ENCODE data around the gene C4orf50. TPM values are rescaled to one million over a fixed set of nuclear protein-coding genes. Genes with fewer than 3 reads are reported as not detected.

Gene C4orf50
- total RNA-seq, 4 donors from 2014 or later = 0.04 to 0.19 (median 0.04) TPM; not detected in 1

DNA sequence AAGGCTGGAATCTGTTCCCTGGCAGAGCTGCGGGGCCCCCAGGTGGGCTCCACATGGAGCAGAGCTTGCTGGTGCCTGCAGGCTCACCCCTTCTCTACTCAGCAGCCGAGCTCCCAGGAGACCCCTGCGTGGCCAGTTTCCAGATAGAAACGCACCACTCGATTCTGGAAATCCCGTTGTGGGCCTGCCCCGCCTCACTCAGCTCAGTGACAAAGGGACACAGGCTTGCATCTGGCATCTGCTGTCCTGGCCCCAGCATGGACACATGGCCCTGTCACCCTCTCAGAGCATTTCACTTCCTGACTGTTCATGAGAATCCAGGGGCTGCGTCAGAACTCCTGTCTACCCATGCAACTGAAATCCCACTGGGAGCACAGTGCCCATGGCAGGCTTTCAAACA, 20.5 kb upstream of the C4orf50 start:
- H3K27me3 ChIP-seq = peaks cover 0 to 33% (median 0%) of the 10 kb centered on the region in 4 donors
- no peak overlapping the region for H3K4me3 ChIP-seq
- no peak for DNase-seq
- H3K9me3 ChIP-seq = no peaks in the 10 kb centered on the region
- no peaks in the 10 kb centered on the region for H3K36me3 ChIP-seq
- TF ChIP-seq, protein P1, sequence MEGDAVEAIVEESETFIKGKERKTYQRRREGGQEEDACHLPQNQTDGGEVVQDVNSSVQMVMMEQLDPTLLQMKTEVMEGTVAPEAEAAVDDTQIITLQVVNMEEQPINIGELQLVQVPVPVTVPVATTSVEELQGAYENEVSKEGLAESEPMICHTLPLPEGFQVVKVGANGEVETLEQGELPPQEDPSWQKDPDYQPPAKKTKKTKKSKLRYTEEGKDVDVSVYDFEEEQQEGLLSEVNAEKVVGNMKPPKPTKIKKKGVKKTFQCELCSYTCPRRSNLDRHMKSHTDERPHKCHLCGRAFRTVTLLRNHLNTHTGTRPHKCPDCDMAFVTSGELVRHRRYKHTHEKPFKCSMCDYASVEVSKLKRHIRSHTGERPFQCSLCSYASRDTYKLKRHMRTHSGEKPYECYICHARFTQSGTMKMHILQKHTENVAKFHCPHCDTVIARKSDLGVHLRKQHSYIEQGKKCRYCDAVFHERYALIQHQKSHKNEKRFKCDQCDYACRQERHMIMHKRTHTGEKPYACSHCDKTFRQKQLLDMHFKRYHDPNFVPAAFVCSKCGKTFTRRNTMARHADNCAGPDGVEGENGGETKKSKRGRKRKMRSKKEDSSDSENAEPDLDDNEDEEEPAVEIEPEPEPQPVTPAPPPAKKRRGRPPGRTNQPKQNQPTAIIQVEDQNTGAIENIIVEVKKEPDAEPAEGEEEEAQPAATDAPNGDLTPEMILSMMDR (IDR thresholded peaks at IDR 0.05) = no peak
- no peak for TF ChIP-seq POLR2A (IDR thresholded peaks at IDR 0.05)
- intact Hi-C loops (cut with DNase I) = no loop called here
- H3K27ac ChIP-seq = no peak overlapping the region
- no peaks in the 10 kb centered on the region for H3K4me1 ChIP-seq
- 78 to 93% methylated on average over 3 to 7 of the region's 8 CpGs for WGBS, 2 donors

DNA sequence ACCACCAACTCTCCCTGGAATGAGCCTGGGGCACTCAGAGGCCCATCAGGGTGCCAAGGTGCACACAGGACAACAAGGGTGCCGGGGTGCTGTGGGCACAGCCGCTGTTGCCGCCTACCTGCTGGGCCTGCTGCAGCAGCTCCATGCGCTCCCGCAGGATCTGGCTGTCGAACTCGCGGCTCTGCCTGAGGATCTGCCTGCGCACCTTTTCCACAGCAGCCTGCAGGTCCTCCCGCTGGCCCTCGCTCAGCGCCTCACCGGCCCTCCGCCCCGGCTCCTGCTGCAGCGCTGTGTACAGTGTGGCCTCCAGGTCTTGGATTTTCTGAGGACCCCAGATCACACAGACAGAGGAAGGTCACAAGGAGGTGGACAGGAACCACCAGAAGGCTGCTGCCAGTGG, 17.6 kb upstream of the C4orf50 start:
- Histone ChIP-seq H3K27me3 (peaks cover 0 to 6% (median 0%) of the 10 kb centered on the region in 4 donors), H3K4me3 (no peak overlapping the region), H3K36me3 (no peaks in the 10 kb centered on the region), H3K9me3 (no peaks in the 10 kb centered on the region), H3K27ac (no peak overlapping the region), H3K4me1 (peaks cover 10 to 19% (median 13%) of the 10 kb centered on the region in 3 donors)
- no peak for DNase-seq
- intact Hi-C loops (cut with DNase I) = no loop called here
- TF ChIP-seq POLR2A (IDR thresholded peaks at IDR 0.05) = no peak
- TF ChIP-seq, protein P1 (IDR thresholded peaks at IDR 0.05) = no peak
- WGBS, 2 donors = no CpG with 5 or more reads among the region's 16 CpGs

DNA sequence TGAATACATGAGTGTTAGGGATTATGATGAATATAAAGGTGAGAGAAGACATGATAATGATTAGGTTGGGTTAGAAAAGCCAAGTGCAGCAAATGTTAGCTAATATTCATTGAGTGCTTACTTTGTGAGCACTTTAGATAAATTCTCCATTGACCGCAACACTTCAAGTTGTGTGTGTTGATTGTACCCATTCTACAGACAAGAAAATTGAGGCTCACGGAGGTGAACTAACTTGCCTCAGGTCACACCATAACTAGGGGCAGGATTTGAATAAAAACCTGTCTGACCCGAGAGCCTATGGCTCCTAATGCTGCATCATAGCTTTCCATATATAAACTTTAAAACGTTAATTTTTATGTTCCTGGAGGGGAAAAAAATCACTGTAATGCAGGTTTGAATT, 15.2 kb upstream of the C4orf50 start:
- no peak for TF ChIP-seq POLR2A (IDR thresholded peaks at IDR 0.05)
- TF ChIP-seq, protein P1 (IDR thresholded peaks at IDR 0.05) = no peak
- intact Hi-C loops (cut with DNase I) = no loop called here
- no peaks in the 10 kb centered on the region for H3K9me3 ChIP-seq
- WGBS, 2 donors = 65 to 83% methylated on average over 4 of the region's 4 CpGs
- H3K27ac ChIP-seq = peak overlapping the region; percentile 25 to 78 (median 59)
- H3K4me3 ChIP-seq = no peak overlapping the region
- no peaks in the 10 kb centered on the region for H3K36me3 ChIP-seq
- no peak for DNase-seq
- peaks cover 0 to 3% (median 0%) of the 10 kb centered on the region in 4 donors for H3K27me3 ChIP-seq
- H3K4me1 ChIP-seq = peaks cover 10 to 22% (median 13%) of the 10 kb centered on the region in 3 donors

DNA sequence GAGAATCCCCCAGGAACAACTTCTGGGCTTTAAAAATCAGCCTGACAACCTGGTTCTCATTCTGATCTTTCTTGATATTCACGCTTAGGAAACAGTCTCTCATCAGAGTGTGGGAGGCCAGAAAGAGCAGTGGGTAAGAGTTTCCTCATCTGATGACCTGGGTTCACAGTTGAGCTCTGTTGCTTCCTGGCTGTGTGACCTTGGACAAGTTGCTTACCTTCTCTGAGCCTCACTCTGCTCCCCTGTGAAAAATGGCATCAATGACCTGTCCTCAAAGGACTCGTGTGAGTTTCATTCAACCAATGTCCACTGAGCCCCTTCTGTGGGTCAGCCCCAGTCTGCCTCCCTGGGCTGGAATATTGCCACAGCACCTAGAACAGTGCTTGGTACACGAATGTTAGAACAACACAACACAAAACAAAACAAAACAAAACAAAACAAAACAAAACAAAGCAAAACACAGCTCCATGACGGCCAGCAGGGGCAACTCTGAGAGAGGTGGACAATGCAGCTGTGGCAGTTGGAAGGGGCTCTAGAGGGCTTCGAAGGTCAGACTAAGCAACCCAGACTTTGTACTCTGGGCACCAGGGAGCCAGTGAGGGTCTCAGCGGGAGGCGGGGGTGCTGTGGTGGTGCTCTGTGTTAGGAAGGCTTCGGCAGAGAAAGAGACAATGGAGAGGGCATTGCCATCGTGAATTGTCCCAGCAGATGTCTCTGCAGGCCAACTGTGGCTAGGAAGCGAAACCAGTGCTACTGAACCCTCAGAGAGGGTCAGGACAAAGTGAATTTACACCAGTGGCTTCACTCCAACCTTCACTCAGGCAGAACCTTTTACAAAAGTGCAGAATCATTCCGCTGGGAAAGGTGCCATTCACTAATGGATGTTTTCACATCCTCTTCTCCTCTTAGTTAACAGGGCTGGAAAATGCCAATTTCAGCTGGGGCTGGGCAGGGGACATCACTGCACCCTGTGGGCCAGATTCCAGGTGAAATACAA, 14.3 kb upstream of the C4orf50 start:
- intact Hi-C loops (cut with DNase I) = no loop called here
- 58 to 63% methylated on average over 9 to 10 of the region's 11 CpGs for WGBS, 2 donors
- H3K9me3 ChIP-seq = no peaks in the 10 kb centered on the region
- TF ChIP-seq, protein P1 (IDR thresholded peaks at IDR 0.05) = peak in 3 of 6 experiments; percentile 15 to 29 (median 18)
- no peak for TF ChIP-seq POLR2A (IDR thresholded peaks at IDR 0.05)
- no peak overlapping the region for H3K4me3 ChIP-seq
- H3K27ac ChIP-seq = peak overlapping the region; percentile 25 to 78 (median 59)
- H3K36me3 ChIP-seq = no peaks in the 10 kb centered on the region
- peaks cover 16 to 30% (median 18%) of the 10 kb centered on the region in 3 donors for H3K4me1 ChIP-seq
- H3K27me3 ChIP-seq = peaks cover 0 to 3% (median 0%) of the 10 kb centered on the region in 4 donors
- no peak for DNase-seq

DNA sequence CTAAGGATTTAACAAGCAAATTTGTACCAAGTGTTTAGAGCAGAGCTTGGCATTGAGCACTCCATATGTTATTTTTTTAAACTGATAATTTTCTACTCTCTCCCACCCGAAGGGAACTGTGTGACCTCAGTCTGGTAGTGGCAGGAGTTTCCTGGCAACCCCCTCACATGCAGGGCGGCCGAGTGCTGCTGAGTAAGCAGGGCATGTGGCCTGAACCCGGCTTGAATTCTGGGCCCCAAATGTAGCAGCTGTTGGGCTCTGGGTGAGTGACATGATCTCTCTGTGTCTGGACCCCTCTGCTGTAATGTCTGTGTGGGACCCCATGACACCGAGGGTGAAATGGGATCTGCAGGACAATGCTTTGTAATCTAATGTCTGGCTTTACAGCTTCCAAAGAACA, 13.6 kb upstream of the C4orf50 start:
- no peaks in the 10 kb centered on the region for H3K36me3 ChIP-seq
- intact Hi-C loops (cut with DNase I) = no loop called here
- DNase-seq = no peak
- no peak for TF ChIP-seq POLR2A (IDR thresholded peaks at IDR 0.05)
- TF ChIP-seq, protein P1 (IDR thresholded peaks at IDR 0.05) = no peak
- H3K27me3 ChIP-seq = peaks cover 0 to 3% (median 0%) of the 10 kb centered on the region in 4 donors
- no peaks in the 10 kb centered on the region for H3K9me3 ChIP-seq
- peak overlapping the region in 1 of 4 donors; percentile 78 for H3K27ac ChIP-seq
- H3K4me1 ChIP-seq = peaks cover 16 to 37% (median 25%) of the 10 kb centered on the region in 3 donors
- H3K4me3 ChIP-seq = no peak overlapping the region
- 45 to 53% methylated on average over 4 to 5 of the region's 5 CpGs for WGBS, 2 donors
